Thymus (tissue), 11 donors: Measurements from ENCODE around the gene ATP6V0E2. TPM values are rescaled to one million over a fixed set of nuclear protein-coding genes. Genes with fewer than 3 reads are reported as not detected.
"Not testable (repeated sequence)": the region's sequence is repeated elsewhere in the genome, so short reads cannot be mapped to it uniquely, and the experiment has no call there.

Experiments used
- DNase-seq, 9 donors: peaks; one replicate each; pipeline ENCODE4 v3.0.0-alpha.2; 2013; ENCODE audit warnings: low spot score in 9 of 9, low read depth in 6 of 9, missing footprints in 1 of 9
- H3K27ac ChIP-seq, 2 donors: one replicate each; pipeline ENCODE4 v1.5.1; 2013; ENCODE audit warnings: control low read depth in 1 of 2, low read depth in 1 of 2, low read length in 1 of 2, mild to moderate bottlenecking in 1 of 2, moderate library complexity in 1 of 2
- H3K27me3 ChIP-seq, 2 donors: one replicate each; pipeline ENCODE4 v1.5.1; 2013; ENCODE audit warnings: low read length in 1 of 2; ENCODE audit not compliant: control insufficient read depth in 2 of 2, insufficient read depth in 1 of 2
- H3K36me3 ChIP-seq, 2 donors: one replicate each; pipeline ENCODE4 v1.5.1; 2013; ENCODE audit warnings: low read length in 1 of 2, mild to moderate bottlenecking in 1 of 2, moderate library complexity in 1 of 2; ENCODE audit not compliant: control insufficient read depth in 2 of 2, insufficient read depth in 2 of 2
- H3K4me1 ChIP-seq, 2 donors: one replicate each; pipeline ENCODE4 v1.5.1; 2013; ENCODE audit warnings: low read length in 2 of 2; ENCODE audit not compliant: control insufficient read depth in 2 of 2, insufficient read depth in 2 of 2
- H3K4me3 ChIP-seq, 2 donors: one replicate each; pipeline ENCODE4 v1.5.1; 2013; ENCODE audit warnings: low read length in 2 of 2, control low read depth in 1 of 2, mild to moderate bottlenecking in 1 of 2
- H3K9me3 ChIP-seq, 2 donors: one replicate each; pipeline ENCODE4 v1.5.1; 2013; ENCODE audit warnings: low read length in 1 of 2, mild to moderate bottlenecking in 1 of 2; ENCODE audit not compliant: control insufficient read depth in 2 of 2, insufficient read depth in 1 of 2
- whole genome bisulfite sequencing: extraction: QIAGEN DNeasy Blood & Tissue Kit; methylation state at CpG from one replicate; pipeline ENCODE4 v1.1.7; 2013; 5-methylcytosine and 5-hydroxymethylcytosine counted together
- polyA plus RNA-seq: library from polyadenylated mRNA; stranded (reverse); fragments of 200-250 nt; gene quantifications from one replicate; pipeline ENCODE4 v1.2.3, GENCODE V29; 2013
- total RNA-seq: library from RNA; stranded (reverse); fragments of 120-200 nt; gene quantifications from one replicate; pipeline ENCODE4 v1.2.4, GENCODE V29; 2013
- donor health status: healthy.

The ATP6V0E2 gene
- total and polyA plus RNA-seq, 2 donors: 30.5 to 38.9 TPM

DNA sequence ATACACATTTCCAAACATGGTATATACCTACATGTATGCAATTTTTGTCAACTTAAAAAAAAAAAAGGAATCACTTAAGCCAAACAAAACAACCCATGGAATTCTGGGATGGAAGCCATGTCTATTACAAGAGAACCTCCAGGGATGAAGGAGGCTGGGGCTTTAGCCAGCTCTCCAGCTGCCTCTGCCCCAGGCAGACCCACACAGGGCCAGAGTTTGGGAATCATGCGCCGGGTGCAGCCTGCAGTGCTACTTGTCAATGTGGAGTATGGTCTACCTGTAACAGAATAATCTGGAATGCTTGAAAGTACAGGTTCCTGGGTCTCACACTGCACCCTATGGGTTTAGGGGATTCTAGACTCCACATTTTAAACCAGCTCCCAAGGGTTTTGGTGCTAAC, 10.8 kb downstream of the ATP6V0E2 start:
- H3K4me3 ChIP-seq: no peak overlapping the region
- peaks cover 0 to 9% of the 10 kb centered on the region in 2 donors for H3K4me1 ChIP-seq
- no peak overlapping the region for H3K27ac ChIP-seq
- H3K36me3 ChIP-seq: peaks cover 7% of the 10 kb centered on the region in 2 donors
- no peaks in the 10 kb centered on the region for H3K9me3 ChIP-seq
- DNase-seq: no peak
- no peaks in the 10 kb centered on the region for H3K27me3 ChIP-seq
- 98% methylated on average over 2 of the region's 2 CpGs for WGBS

DNA sequence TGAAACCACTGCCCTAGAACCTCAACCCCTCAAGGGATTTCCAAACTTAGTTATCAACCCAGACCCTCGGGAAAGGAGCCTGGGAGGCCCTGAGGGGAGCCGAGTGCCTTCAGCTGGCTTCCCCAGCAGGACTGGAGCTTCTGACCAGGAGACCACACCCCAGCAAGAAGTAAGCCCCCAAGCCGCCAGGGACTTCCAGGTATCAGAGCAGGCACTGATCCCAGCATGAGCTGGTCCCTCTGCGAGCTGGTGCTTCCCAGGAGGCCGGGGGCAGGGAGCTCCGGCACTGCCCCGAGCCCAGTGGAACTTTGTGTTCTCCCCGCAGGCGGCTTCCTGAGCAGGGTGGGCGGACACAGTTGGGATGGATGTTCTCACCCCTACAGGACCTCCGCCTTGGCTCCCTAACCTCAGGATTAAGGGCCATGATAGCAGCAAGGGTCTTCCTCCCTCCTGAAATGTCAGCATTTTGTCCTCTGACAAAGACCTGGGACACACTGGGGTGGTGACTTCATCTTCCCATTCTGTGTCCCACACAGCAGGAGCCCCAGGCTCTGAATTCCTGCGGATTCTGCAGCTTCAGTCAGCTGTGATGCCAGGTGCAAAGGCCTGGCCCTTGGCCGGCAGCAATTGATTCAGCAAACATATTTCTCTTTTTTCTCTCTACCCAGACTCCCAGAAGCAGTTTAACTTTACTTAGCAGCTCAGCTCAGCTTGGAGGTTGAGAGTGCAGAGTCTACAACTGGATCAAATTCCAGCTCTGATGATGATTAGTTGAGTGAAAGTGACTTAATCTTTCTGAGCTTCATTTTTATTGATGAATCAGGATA, 11.6 kb downstream of the ATP6V0E2 start:
- no peak overlapping the region for H3K27ac ChIP-seq
- H3K36me3 ChIP-seq: no peaks in the 10 kb centered on the region
- no peak for DNase-seq
- no peak overlapping the region for H3K4me3 ChIP-seq
- no peaks in the 10 kb centered on the region for H3K9me3 ChIP-seq
- H3K27me3 ChIP-seq: no peaks in the 10 kb centered on the region
- 92% methylated on average over 13 of the region's 13 CpGs for WGBS
- peaks cover 0 to 9% of the 10 kb centered on the region in 2 donors for H3K4me1 ChIP-seq

GRCh38 chr7:149886018-149886415, 12.2 kb downstream of the ATP6V0E2 start:
- no peak overlapping the region for H3K27ac ChIP-seq
- 63% methylated on average over 4 of the region's 4 CpGs for WGBS

DNA sequence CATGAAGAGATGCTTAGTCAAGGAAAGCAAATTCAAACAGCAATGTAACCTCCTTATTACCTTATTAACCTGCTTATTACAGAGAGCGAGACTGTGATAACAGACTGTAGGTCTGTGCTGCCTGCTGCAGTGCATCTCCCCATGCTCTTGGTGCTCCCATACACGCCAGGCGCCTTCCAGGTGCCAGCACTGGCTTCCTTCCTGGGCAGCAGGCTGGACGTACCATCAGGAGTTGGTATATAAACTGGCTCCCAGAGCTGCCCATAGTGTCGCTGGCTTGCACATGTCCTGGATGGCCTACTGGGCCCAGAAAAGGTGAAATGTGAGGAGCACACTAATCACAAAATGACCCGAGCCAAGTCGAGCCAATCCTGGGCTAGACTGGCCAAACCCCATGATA, 13.5 kb downstream of the ATP6V0E2 start:
- Histone ChIP-seq H3K27ac (no peak overlapping the region), H3K9me3 (no peaks in the 10 kb centered on the region), H3K36me3 (no peaks in the 10 kb centered on the region), H3K4me3 (no peak overlapping the region), H3K27me3 (no peaks in the 10 kb centered on the region), H3K4me1 (peaks cover 0 to 9% of the 10 kb centered on the region in 2 donors)
- DNase-seq: no peak
- WGBS: 98% methylated on average over 7 of the region's 7 CpGs

More at GRCh38 chr7:149886018-149886415, 12.2 kb downstream of the ATP6V0E2 start:
- H3K36me3 ChIP-seq: no peaks in the 10 kb centered on the region
- H3K4me3 ChIP-seq: no peak overlapping the region
- H3K27me3 ChIP-seq: no peaks in the 10 kb centered on the region
- DNase-seq: no peak
- no peaks in the 10 kb centered on the region for H3K9me3 ChIP-seq
- H3K4me1 ChIP-seq: peaks cover 0 to 9% of the 10 kb centered on the region in 2 donors

DNA sequence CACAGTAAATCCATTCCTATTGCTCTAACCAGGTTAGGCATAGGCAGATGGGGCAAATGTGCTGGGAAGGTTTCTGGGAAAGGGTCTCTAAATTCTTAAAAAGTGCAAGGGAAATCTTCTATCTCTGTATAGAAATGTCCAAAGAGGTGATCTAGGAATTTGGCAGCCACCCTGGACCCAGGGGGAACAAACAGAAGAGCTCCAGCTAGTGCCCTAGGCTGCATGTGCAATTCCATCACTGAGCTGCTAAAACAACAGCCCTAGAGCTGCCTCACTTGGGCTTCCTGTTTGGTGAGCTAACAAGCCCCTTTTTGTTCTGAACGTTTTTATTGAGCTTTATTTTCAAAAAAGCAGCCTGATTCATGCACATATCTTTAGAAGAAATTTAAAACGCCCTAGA, 16.9 kb downstream of the ATP6V0E2 start:
- DNase-seq, H3K9me3 ChIP-seq, H3K27me3 ChIP-seq, H3K27ac ChIP-seq, H3K4me3 ChIP-seq, H3K4me1 ChIP-seq, H3K36me3 ChIP-seq: not testable (repeated sequence)
- 49% methylated on average over 2 of the region's 2 CpGs for WGBS

- not testable (repeated sequence) for H3K4me1 ChIP-seq, H3K9me3 ChIP-seq, DNase-seq, H3K36me3 ChIP-seq, H3K27ac ChIP-seq, H3K27me3 ChIP-seq, H3K4me3 ChIP-seq
- 95% methylated on average over 8 of the region's 8 CpGs for WGBS
Measured at GRCh38 chr7:149894957-149895356, 21.2 kb downstream of the ATP6V0E2 start.

- not testable (repeated sequence) for H3K4me1 ChIP-seq, H3K36me3 ChIP-seq, H3K27ac ChIP-seq, H3K27me3 ChIP-seq, DNase-seq, H3K9me3 ChIP-seq, H3K4me3 ChIP-seq
- 95% methylated on average over 5 of the region's 6 CpGs for WGBS
Measured at GRCh38 chr7:149907776-149908376, 34.1 kb downstream of the ATP6V0E2 start.

DNA sequence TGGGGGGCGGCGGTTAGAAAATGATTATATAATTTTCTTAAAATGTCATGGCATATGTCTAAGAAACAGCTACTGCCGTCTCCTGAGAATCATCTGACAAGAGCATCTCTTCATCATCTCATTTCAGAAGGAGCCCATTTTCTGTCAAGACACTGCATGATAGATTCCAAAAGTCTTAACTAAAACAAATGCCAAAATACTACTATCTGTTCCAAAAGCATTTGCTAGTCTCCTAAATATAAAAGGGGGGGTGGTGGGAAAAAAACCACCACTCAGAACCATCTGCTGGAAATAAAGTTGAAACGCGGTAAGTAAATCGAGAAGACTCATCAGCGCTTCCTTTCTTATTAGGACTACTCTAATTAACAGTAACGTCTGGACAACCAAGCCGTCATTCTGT, 36.5 kb downstream of the ATP6V0E2 start:
- not testable (repeated sequence) for H3K9me3 ChIP-seq, H3K36me3 ChIP-seq, H3K4me1 ChIP-seq, H3K27ac ChIP-seq, H3K4me3 ChIP-seq, H3K27me3 ChIP-seq, DNase-seq
- WGBS: 95% methylated on average over 7 of the region's 9 CpGs

DNA sequence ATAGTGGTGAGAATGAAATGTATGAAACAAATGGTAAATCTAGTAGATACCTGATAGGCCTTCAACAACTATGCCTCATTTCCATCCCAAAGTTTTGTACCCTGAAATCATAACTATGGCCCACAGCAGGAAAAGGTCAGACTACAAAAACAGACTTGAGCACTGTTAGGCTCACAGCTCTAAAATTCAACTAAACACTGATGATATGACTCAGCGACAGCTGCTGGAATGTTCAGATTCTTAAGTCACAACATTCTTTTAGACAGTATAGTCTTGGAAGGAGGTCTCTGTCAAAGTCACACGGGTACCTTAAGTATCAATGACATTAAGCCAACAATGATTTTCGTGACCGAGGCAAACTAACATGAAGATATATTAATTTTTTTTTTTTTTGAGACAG, 38.4 kb downstream of the ATP6V0E2 start:
- H3K9me3 ChIP-seq, H3K4me1 ChIP-seq, DNase-seq, H3K27me3 ChIP-seq, H3K4me3 ChIP-seq, H3K36me3 ChIP-seq, H3K27ac ChIP-seq: not testable (repeated sequence)
- WGBS: over 99% methylated on average over 2 of the region's 4 CpGs
